Keratinocyte (primary cell): ENCODE data around the gene MACF1. TPM values are rescaled to one million over a fixed set of nuclear protein-coding genes. Genes with fewer than 3 reads are reported as not detected.

Experiments used
- DNase-seq: peaks from one replicate; pipeline ENCODE4 v3.0.0-alpha.2; 2011; ENCODE audit warnings: low read depth, missing footprints, low spot score
- FAIRE-seq: peaks from 2 replicates; lab custom pipeline; 2011; peaks lifted over from hg19 to GRCh38; lab: Jason Lieb, UNC
- H2AFZ ChIP-seq: 2 replicates; pipeline ENCODE4 v1.6.0; 2012; ENCODE audit warnings: low read length, control low read depth, inconsistent platforms; ENCODE audit not compliant: control insufficient read depth
- H3K27ac ChIP-seq: 2 replicates; pipeline ENCODE4 v1.5.1; 2011; ENCODE audit warnings: low read length; ENCODE audit not compliant: control insufficient read depth, insufficient read depth
- H3K27me3 ChIP-seq: 3 replicates; pipeline ENCODE4 v1.6.0; 2011; ENCODE audit warnings: low read length; ENCODE audit not compliant: control insufficient read depth, insufficient read depth; ENCODE audit errors: extremely low read depth
- H3K36me3 ChIP-seq, 2 experiments: 2 replicates in 1 of 2; 3 replicates in 1 of 2; pipeline ENCODE4 v1.5.1; 2011; ENCODE audit warnings: low read length in 2 of 2, mild to moderate bottlenecking in 1 of 2; ENCODE audit not compliant: control insufficient read depth in 2 of 2, insufficient read depth in 2 of 2; ENCODE audit errors: extremely low read depth in 1 of 2
- H3K4me1 ChIP-seq: 3 replicates; pipeline ENCODE4 v1.5.1; 2011; ENCODE audit warnings: low read length; ENCODE audit not compliant: control insufficient read depth, insufficient read depth; ENCODE audit errors: extremely low read depth
- H3K4me2 ChIP-seq: 3 replicates; pipeline ENCODE4 v1.6.0; 2011; ENCODE audit warnings: low read depth, low read length; ENCODE audit not compliant: control insufficient read depth, insufficient read depth; ENCODE audit errors: extremely low read depth
- H3K4me3 ChIP-seq, 3 experiments: fragments of 200-600 bp in 1 of 3; sonication (generic) in 1 of 3; 2 replicates in 2 of 3; 3 replicates in 1 of 3; pipeline ENCODE4 v1.5.1; 2011 to 2016; ENCODE audit warnings: low read length in 3 of 3, mild to moderate bottlenecking in 3 of 3, control low read depth in 2 of 3, inconsistent platforms in 1 of 3, low read depth in 1 of 3, mixed read lengths in 1 of 3, mixed run types in 1 of 3, moderate library complexity in 1 of 3; ENCODE audit not compliant: control insufficient read depth in 2 of 3, insufficient read depth in 2 of 3; ENCODE audit errors: extremely low read depth in 1 of 3
- H3K79me2 ChIP-seq: 2 replicates; pipeline ENCODE4 v1.6.0; 2012; ENCODE audit warnings: low read length; ENCODE audit not compliant: control insufficient read depth, insufficient read depth
- H3K9ac ChIP-seq: 3 replicates; pipeline ENCODE4 v1.6.0; 2011; ENCODE audit warnings: low read length; ENCODE audit not compliant: control insufficient read depth, insufficient read depth; ENCODE audit errors: extremely low read depth
- H3K9me1 ChIP-seq: 3 replicates; pipeline ENCODE4 v1.6.0; 2011; ENCODE audit warnings: low read length; ENCODE audit not compliant: control insufficient read depth, insufficient read depth; ENCODE audit errors: extremely low read depth
- H3K9me3 ChIP-seq: 2 replicates; pipeline ENCODE4 v1.5.1; 2012; ENCODE audit warnings: low read depth, low read length; ENCODE audit not compliant: control insufficient read depth
- H4K20me1 ChIP-seq: 3 replicates; pipeline ENCODE4 v1.6.0; 2011; ENCODE audit warnings: low read length; ENCODE audit not compliant: control insufficient read depth, insufficient read depth; ENCODE audit errors: extremely low read depth
- CTCF ChIP-seq, 3 experiments: IDR thresholded peaks in 1 of 3; conservative IDR thresholded peaks in 1 of 3; optimal IDR thresholded peaks in 1 of 3; 2 replicates in 2 of 3; 3 replicates in 1 of 3; pipeline versions ENCODE3 to v1.5.1; 2011; ENCODE audit warnings: low read length in 3 of 3, mild to moderate bottlenecking in 3 of 3, moderate library complexity in 2 of 3, control low read depth in 1 of 3, inconsistent platforms in 1 of 3; ENCODE audit not compliant: insufficient read depth in 2 of 3; ENCODE audit errors: extremely low read depth in 1 of 3
- EZH2 ChIP-seq: IDR thresholded peaks from one replicate; pipeline ENCODE4 v1.6.1; 2012; ENCODE audit warnings: inconsistent platforms, mild to moderate bottlenecking, low read length, moderate library complexity
- dilution Hi-C: fragments of 300-500 bp; cut with MboI; formaldehyde crosslinking; loops from one replicate; pipeline ENCODE4 v1.7.0; 2020; ENCODE audit warnings: low sequenced_read_pairs; ENCODE audit not compliant: extremely low pct_ligation_motif_present
- polyA plus RNA-seq, 5 experiments: library from polyadenylated mRNA; depleted of rRNA in 3 of 5; stranded (reverse) in 3 of 5; stranded (forward) in 1 of 5; unstranded in 1 of 5; fragments of >200 nt; gene quantifications; 1 replicate in 1 of 5; 2 replicates in 3 of 5; 3 replicates in 1 of 5; pipeline versions ENCODE4 v1.2.1 to v1.2.3, GENCODE V29; 2011 to 2012; ENCODE audit warnings: missing spikeins in 2 of 5, low read depth in 1 of 5, low replicate concordance in 1 of 5

The MACF1 gene
- polyA plus RNA-seq, 1 donor (not counting 4 experiments of a cell fraction or from before 2014, with no cell fraction given) = 111 TPM

DNA sequence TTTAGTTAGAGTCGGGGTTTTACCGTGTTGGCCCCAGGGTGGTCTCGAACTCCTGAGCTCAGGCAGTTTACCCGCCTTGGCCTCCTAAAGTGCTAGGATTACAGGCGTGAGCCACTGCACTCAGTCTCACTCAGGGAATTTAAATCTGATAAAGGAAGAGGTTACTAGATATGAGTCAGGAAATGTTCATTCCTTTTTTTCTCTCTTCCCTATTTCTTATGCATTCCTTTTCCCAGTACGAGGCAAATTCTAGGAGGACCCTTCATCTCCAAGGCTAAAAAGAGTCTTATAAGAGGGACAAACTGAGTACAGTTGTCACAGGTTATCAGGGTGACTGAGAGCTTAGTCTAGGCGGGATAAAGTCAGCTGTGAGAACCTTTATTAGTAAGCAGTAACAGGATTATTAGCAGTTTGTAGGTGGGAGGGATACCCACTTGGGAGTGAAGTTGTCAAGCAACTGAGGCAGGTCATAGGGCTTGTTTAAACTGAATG is 9.1 kb downstream of the MACF1 start:
- H3K9ac ChIP-seq = no peak overlapping the region
- peak; percentile 49 for FAIRE-seq
- TF ChIP-seq EZH2 = no peak
- TF ChIP-seq CTCF (optimal IDR thresholded peaks at IDR 0.05 in 1 of 3, IDR thresholded peaks at IDR 0.05 in 1 of 3, conservative IDR thresholded peaks at IDR 0.05 in 1 of 3; ENCODE audit: extremely low read depth in 1 of 3, insufficient read depth in 2 of 3, low read length in 3 of 3) = no peak
- H3K4me3 ChIP-seq = no peak overlapping the region
- H3K4me1 ChIP-seq = peaks cover 46% of the 10 kb centered on the region
- H3K79me2 ChIP-seq = peaks cover 82% of the 10 kb centered on the region
- no peaks in the 10 kb centered on the region for H3K27me3 ChIP-seq
- no peaks in the 10 kb centered on the region for H3K9me3 ChIP-seq
- H3K9me1 ChIP-seq = peaks cover 12% of the 10 kb centered on the region
- H2AFZ ChIP-seq = no peak overlapping the region
- peak overlapping the region; percentile 47 for H3K4me2 ChIP-seq
- H3K27ac ChIP-seq = peak overlapping the region; percentile 57
- no peak for DNase-seq
- H3K36me3 ChIP-seq = peaks cover 0 to 5% of the 10 kb centered on the region in 2 experiments
- dilution Hi-C loops = no loop called here
- peaks cover 14% of the 10 kb centered on the region for H4K20me1 ChIP-seq

DNA sequence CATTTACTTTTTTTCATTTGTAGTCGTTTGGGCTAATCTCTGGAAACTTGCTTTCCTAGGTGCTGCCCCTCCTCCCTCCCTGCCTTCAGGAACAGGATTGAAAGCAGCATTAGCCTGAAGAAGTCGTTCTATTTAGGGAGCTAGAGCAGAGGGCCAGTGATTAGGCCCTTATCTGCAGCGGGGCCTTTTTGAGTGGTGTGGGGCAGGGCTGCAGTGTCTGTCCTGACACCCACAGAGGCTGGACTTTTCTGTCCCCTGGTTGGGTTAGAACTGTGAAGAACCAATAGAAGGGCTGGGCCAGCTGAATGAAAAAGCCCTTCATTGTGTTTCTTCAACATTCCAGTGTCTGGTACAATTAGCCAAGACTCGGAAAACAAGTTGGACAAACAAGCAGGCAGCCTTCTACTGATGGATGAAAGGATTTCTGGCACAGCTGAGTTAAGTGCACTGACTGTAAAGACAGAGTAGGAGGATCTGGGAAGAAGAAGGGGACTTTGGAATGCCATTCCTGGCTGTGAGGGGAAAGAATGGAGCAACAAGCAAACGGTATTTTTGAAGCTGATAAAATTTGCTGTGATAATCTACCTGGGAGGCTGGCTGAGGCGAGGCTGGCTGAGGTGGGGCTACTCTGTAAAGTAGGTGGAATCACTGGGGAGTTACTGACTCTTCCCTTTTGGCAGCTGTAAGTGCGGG is 9.7 kb downstream of the MACF1 start:
- Histone ChIP-seq H3K36me3 (peaks cover 0 to 5% of the 10 kb centered on the region in 2 experiments), H3K4me2 (peak overlapping the region; percentile 53), H3K9ac (peak overlapping the region; percentile 14), H2AFZ (no peak overlapping the region), H3K9me1 (peaks cover 12% of the 10 kb centered on the region), H3K4me1 (peaks cover 46% of the 10 kb centered on the region), H3K4me3 (no peak overlapping the region), H3K79me2 (peaks cover 82% of the 10 kb centered on the region), H3K9me3 (no peaks in the 10 kb centered on the region), H3K27ac (peak overlapping the region; percentile 57), H4K20me1 (peaks cover 14% of the 10 kb centered on the region), H3K27me3 (no peaks in the 10 kb centered on the region)
- FAIRE-seq = no peak
- no peak for DNase-seq
- dilution Hi-C loops = no loop called here
- TF ChIP-seq EZH2 = no peak
- no peak for TF ChIP-seq CTCF (optimal IDR thresholded peaks at IDR 0.05 in 1 of 3, IDR thresholded peaks at IDR 0.05 in 1 of 3, conservative IDR thresholded peaks at IDR 0.05 in 1 of 3; ENCODE audit: extremely low read depth in 1 of 3, insufficient read depth in 2 of 3, low read length in 3 of 3)
